ENCODE measurements around the gene CWC15. TPM values are rescaled to one million over a fixed set of nuclear protein-coding genes. Genes with fewer than 3 reads are reported as not detected.
"Not testable (repeated sequence)": the region's sequence is repeated elsewhere in the genome, so short reads cannot be mapped to it uniquely, and the experiment has no call there.

The CWC15 gene
- 87.6 and 96.2 TPM in 2 replicates for total RNA-seq

GRCh38 chr11:94973099-94973968 is at the start of gene CWC15, which contains the start of gene KDM4D:
Gene CWC15 (minus strand): TSS chr11:94973556. CDS start chr11:94972185, 1,371 bp downstream.
Gene KDM4D (plus strand): TSS chr11:94973709. CDS start chr11:94997373, 23,664 bp downstream.
- peak; percentile 98 for DNase-seq
- peaks cover 33% of the 10 kb centered on the region for H3K4me1 Mint-ChIP-seq
- H3K27me3 Mint-ChIP-seq = no peaks in the 10 kb centered on the region
- H3K36me3 Mint-ChIP-seq (ENCODE audit: low read depth) = peaks cover 31% of the 10 kb centered on the region
- H3K4me3 Mint-ChIP-seq = peak within 1 kb of the TSS; percentile 94
- H3K9me3 Mint-ChIP-seq = peaks cover 6% of the 10 kb centered on the region
- peak within 1 kb of the TSS; percentile 93 for H3K27ac Mint-ChIP-seq
- intact Hi-C loops (cut with micrococcal nuclease) = loop anchor here (1.0 to 10.0 kb wide), 6 partner anchors 95 to 1189 kb away; partner anchors contain the start of genes ENDOD1, FAM76B, FUT4 and MED17

- intact Hi-C loops (cut with micrococcal nuclease); DNase-seq; H3K27ac Mint-ChIP-seq; H3K9me3 Mint-ChIP-seq; H3K4me3 Mint-ChIP-seq; H3K27me3 Mint-ChIP-seq; H3K36me3 Mint-ChIP-seq (ENCODE audit: low read depth); H3K4me1 Mint-ChIP-seq: not testable (repeated sequence)
Measured at GRCh38 chr11:95021468-95021867, 48.1 kb upstream of the CWC15 start.

GRCh38 chr11:95016139-95016538 is 42.8 kb upstream of the CWC15 start:
- no peak overlapping the region for H3K27ac Mint-ChIP-seq
- DNase-seq = no peak
- no peaks in the 10 kb centered on the region for H3K9me3 Mint-ChIP-seq
- H3K4me1 Mint-ChIP-seq = no peaks in the 10 kb centered on the region
- no peaks in the 10 kb centered on the region for H3K36me3 Mint-ChIP-seq (ENCODE audit: low read depth)
- H3K27me3 Mint-ChIP-seq = peaks cover 6% of the 10 kb centered on the region
- intact Hi-C loops (cut with micrococcal nuclease) = no loop called here
- H3K4me3 Mint-ChIP-seq = no peak overlapping the region

- intact Hi-C loops (cut with micrococcal nuclease) = no loop called here
- no peaks in the 10 kb centered on the region for H3K4me1 Mint-ChIP-seq
- H3K4me3 Mint-ChIP-seq = no peak overlapping the region
- no peak for DNase-seq
- no peak overlapping the region for H3K27ac Mint-ChIP-seq
- peaks cover 15% of the 10 kb centered on the region for H3K27me3 Mint-ChIP-seq
- no peaks in the 10 kb centered on the region for H3K36me3 Mint-ChIP-seq (ENCODE audit: low read depth)
- no peaks in the 10 kb centered on the region for H3K9me3 Mint-ChIP-seq
Measured at GRCh38 chr11:95014184-95014821, 40.9 kb upstream of the CWC15 start.

- Mint-ChIP-seq H3K36me3 (ENCODE audit: low read depth) (no peaks in the 10 kb centered on the region), H3K4me1 (no peaks in the 10 kb centered on the region), H3K27me3 (peaks cover 30% of the 10 kb centered on the region)
Measured at GRCh38 chr11:95011376-95011775, 38.0 kb upstream of the CWC15 start.

GRCh38 chr11:95005642-95006041 is 32.3 kb upstream of the CWC15 start:
- Mint-ChIP-seq H3K4me3 (no peak overlapping the region), H3K9me3 (no peaks in the 10 kb centered on the region)

More at GRCh38 chr11:95011376-95011775, 38.0 kb upstream of the CWC15 start:
- no peak overlapping the region for H3K27ac Mint-ChIP-seq
- intact Hi-C loops (cut with micrococcal nuclease) = no loop called here
- H3K9me3 Mint-ChIP-seq = no peaks in the 10 kb centered on the region
- no peak for DNase-seq
- H3K4me3 Mint-ChIP-seq = no peak overlapping the region

GRCh38 chr11:95003716-95004115 is 30.4 kb upstream of the CWC15 start:
- no peaks in the 10 kb centered on the region for H3K9me3 Mint-ChIP-seq
- no peaks in the 10 kb centered on the region for H3K4me1 Mint-ChIP-seq
- intact Hi-C loops (cut with micrococcal nuclease) = no loop called here
- DNase-seq = no peak
- no peak overlapping the region for H3K27ac Mint-ChIP-seq
- H3K27me3 Mint-ChIP-seq = peaks cover 25% of the 10 kb centered on the region
- H3K36me3 Mint-ChIP-seq (ENCODE audit: low read depth) = no peaks in the 10 kb centered on the region
- no peak overlapping the region for H3K4me3 Mint-ChIP-seq

More at GRCh38 chr11:95005642-95006041, 32.3 kb upstream of the CWC15 start:
- intact Hi-C loops (cut with micrococcal nuclease) = no loop called here
- Mint-ChIP-seq H3K27ac (no peak overlapping the region), H3K36me3 (ENCODE audit: low read depth) (no peaks in the 10 kb centered on the region), H3K27me3 (peaks cover 35% of the 10 kb centered on the region), H3K4me1 (no peaks in the 10 kb centered on the region)
- DNase-seq = no peak

GRCh38 chr11:94998285-94998684 is 24.9 kb upstream of the CWC15 start:
- peaks cover 4% of the 10 kb centered on the region for H3K27me3 Mint-ChIP-seq
- H3K9me3 Mint-ChIP-seq = no peaks in the 10 kb centered on the region
- H3K36me3 Mint-ChIP-seq (ENCODE audit: low read depth) = no peaks in the 10 kb centered on the region
- H3K4me3 Mint-ChIP-seq = no peak overlapping the region
- intact Hi-C loops (cut with micrococcal nuclease) = no loop called here
- H3K4me1 Mint-ChIP-seq = no peaks in the 10 kb centered on the region
- no peak for DNase-seq
- H3K27ac Mint-ChIP-seq = no peak overlapping the region

GRCh38 chr11:94997437-94997836 is 24.1 kb upstream of the CWC15 start:
- no peaks in the 10 kb centered on the region for H3K4me1 Mint-ChIP-seq
- intact Hi-C loops (cut with micrococcal nuclease) = no loop called here
- H3K9me3 Mint-ChIP-seq = no peaks in the 10 kb centered on the region
- H3K27me3 Mint-ChIP-seq = no peaks in the 10 kb centered on the region
- no peak overlapping the region for H3K4me3 Mint-ChIP-seq
- H3K36me3 Mint-ChIP-seq (ENCODE audit: low read depth) = no peaks in the 10 kb centered on the region
- H3K27ac Mint-ChIP-seq = no peak overlapping the region
- no peak for DNase-seq

GRCh38 chr11:94993400-94993943 is 20.1 kb upstream of the CWC15 start:
- Mint-ChIP-seq H3K27me3 (peaks cover 21% of the 10 kb centered on the region), H3K27ac (no peak overlapping the region), H3K4me1 (no peaks in the 10 kb centered on the region), H3K4me3 (no peak overlapping the region), H3K36me3 (ENCODE audit: low read depth) (no peaks in the 10 kb centered on the region), H3K9me3 (no peaks in the 10 kb centered on the region)
- DNase-seq = no peak
- intact Hi-C loops (cut with micrococcal nuclease) = no loop called here

- Mint-ChIP-seq H3K27ac (no peak overlapping the region), H3K4me3 (no peak overlapping the region), H3K9me3 (no peaks in the 10 kb centered on the region), H3K4me1 (no peaks in the 10 kb centered on the region), H3K36me3 (ENCODE audit: low read depth) (no peaks in the 10 kb centered on the region), H3K27me3 (peaks cover 27% of the 10 kb centered on the region)
- intact Hi-C loops (cut with micrococcal nuclease) = no loop called here
- DNase-seq = no peak
Measured at GRCh38 chr11:94988748-94989147, 15.4 kb upstream of the CWC15 start.

GRCh38 chr11:94987378-94987777 is 14.0 kb upstream of the CWC15 start:
- no peaks in the 10 kb centered on the region for H3K36me3 Mint-ChIP-seq (ENCODE audit: low read depth)
- peaks cover 27% of the 10 kb centered on the region for H3K27me3 Mint-ChIP-seq
- H3K4me3 Mint-ChIP-seq = no peak overlapping the region
- DNase-seq = no peak
- H3K4me1 Mint-ChIP-seq = no peaks in the 10 kb centered on the region
- H3K27ac Mint-ChIP-seq = no peak overlapping the region
- no peaks in the 10 kb centered on the region for H3K9me3 Mint-ChIP-seq
- intact Hi-C loops (cut with micrococcal nuclease) = no loop called here

- Mint-ChIP-seq H3K9me3 (peaks cover 6% of the 10 kb centered on the region), H3K4me3 (no peak overlapping the region), H3K4me1 (peaks cover 27% of the 10 kb centered on the region), H3K36me3 (ENCODE audit: low read depth) (peaks cover 12% of the 10 kb centered on the region), H3K27me3 (no peaks in the 10 kb centered on the region), H3K27ac (no peak overlapping the region)
- DNase-seq = no peak
- intact Hi-C loops (cut with micrococcal nuclease) = loop anchor here (10.0 kb wide), 2 partner anchors 431 to 1191 kb away; partner anchors contain the start of genes FUT4 and MED17
Measured at GRCh38 chr11:94975599-94975998, 2.2 kb upstream of the CWC15 start.

GRCh38 chr11:94974178-94974577 is 822 bp upstream of the CWC15 start:
- Mint-ChIP-seq H3K4me3 (peak overlapping the region; percentile 94), H3K9me3 (peaks cover 6% of the 10 kb centered on the region), H3K4me1 (peaks cover 30% of the 10 kb centered on the region), H3K27ac (peak overlapping the region; percentile 93), H3K36me3 (ENCODE audit: low read depth) (peaks cover 23% of the 10 kb centered on the region), H3K27me3 (no peaks in the 10 kb centered on the region)
- intact Hi-C loops (cut with micrococcal nuclease) = loop anchor here (10.0 kb wide), 2 partner anchors 429 to 1189 kb away; partner anchors contain the start of genes FUT4 and MED17
- DNase-seq = no peak

Data from activated CD4-positive, alpha-beta T cell treated with anti-CD3 and anti-CD28 coated beads, Interleukin-2, amount 10 ng/mL, durations not matched to agents 24 days and 14 days (primary cell).